Fibroblast of skin of abdomen (primary cell): ENCODE measurements around the gene RPS6KA3.
"Not testable (repeated sequence)": the region's sequence is repeated elsewhere in the genome, so short reads cannot be mapped to it uniquely, and the experiment has no call there.

Source experiments
- DNase-seq: peaks from one replicate; pipeline ENCODE4 v3.0.0-alpha.2; 2013

The RPS6KA3 gene

GRCh38 chrX:20265221-20265725 is 1.4 kb downstream of the RPS6KA3 start:
- peak; percentile 72 for DNase-seq

- DNase-seq: peak; percentile 51
Measured at GRCh38 chrX:20263474-20263873, 3.2 kb downstream of the RPS6KA3 start.

GRCh38 chrX:20260885-20261284 is 5.8 kb downstream of the RPS6KA3 start:
- no peak for DNase-seq

- DNase-seq: peak; percentile 67
Measured at GRCh38 chrX:20254712-20255299, 11.9 kb downstream of the RPS6KA3 start.

- DNase-seq: no peak
Measured at GRCh38 chrX:20253232-20253543, 13.5 kb downstream of the RPS6KA3 start.

GRCh38 chrX:20252381-20253231 is 14.1 kb downstream of the RPS6KA3 start:
- no peak for DNase-seq

GRCh38 chrX:20251691-20252090 is 15.0 kb downstream of the RPS6KA3 start:
- DNase-seq: no peak

GRCh38 chrX:20250146-20250545 is 16.6 kb downstream of the RPS6KA3 start:
- not testable (repeated sequence) for DNase-seq

GRCh38 chrX:20248592-20249192 is 18.0 kb downstream of the RPS6KA3 start:
- DNase-seq: no peak

GRCh38 chrX:20244931-20245330 is 21.8 kb downstream of the RPS6KA3 start:
- peak; percentile 56 for DNase-seq

GRCh38 chrX:20240201-20240600 is 26.5 kb downstream of the RPS6KA3 start:
- no peak for DNase-seq

- peak; percentile 5 for DNase-seq
Measured at GRCh38 chrX:20237864-20238263, 28.8 kb downstream of the RPS6KA3 start.

GRCh38 chrX:20235755-20236154 is 31.0 kb downstream of the RPS6KA3 start:
- DNase-seq: no peak

- DNase-seq: no peak
Measured at GRCh38 chrX:20233336-20233735, 33.4 kb downstream of the RPS6KA3 start.

GRCh38 chrX:20231598-20231997 is 35.1 kb downstream of the RPS6KA3 start:
- DNase-seq: no peak

GRCh38 chrX:20230406-20230805 is 36.3 kb downstream of the RPS6KA3 start:
- no peak for DNase-seq

- no peak for DNase-seq
Measured at GRCh38 chrX:20229155-20229554, 37.6 kb downstream of the RPS6KA3 start.

- no peak for DNase-seq
Measured at GRCh38 chrX:20228245-20228644, 38.5 kb downstream of the RPS6KA3 start.

- DNase-seq: no peak
Measured at GRCh38 chrX:20227116-20227515, 39.6 kb downstream of the RPS6KA3 start.

- DNase-seq: no peak
Measured at GRCh38 chrX:20225488-20225833, 41.2 kb downstream of the RPS6KA3 start.

GRCh38 chrX:20224814-20225487 is 41.8 kb downstream of the RPS6KA3 start:
- DNase-seq: peak; percentile 52

- DNase-seq: peak; percentile 6
Measured at GRCh38 chrX:20221902-20222301, 44.8 kb downstream of the RPS6KA3 start.

GRCh38 chrX:20218836-20219505 is 47.7 kb downstream of the RPS6KA3 start:
- DNase-seq: no peak
